ENCODE measurements around the gene GSC. TPM values are rescaled to one million over a fixed set of nuclear protein-coding genes. Genes with fewer than 3 reads are reported as not detected.

The GSC gene
- total RNA-seq, 1 experiment from 2014 or later, result not detected

- TF ChIP-seq CTCF (IDR thresholded peaks at IDR 0.05; ENCODE audit: unreplicated experiment), result no peak
- BruUV-seq (replicated peaks), result no TSS peak
- no peak overlapping the region for H3K27ac Mint-ChIP-seq (ENCODE audit: unreplicated experiment)
- intact Hi-C loops (cut with micrococcal nuclease; ENCODE audit: unreplicated experiment), result no loop called here
- no peaks in the 10 kb centered on the region for H3K4me1 Mint-ChIP-seq (ENCODE audit: low read depth, unreplicated experiment)
- no peak overlapping the region for H3K4me3 Mint-ChIP-seq (ENCODE audit: low read depth, unreplicated experiment)
- DNase-seq, result no peak
- no peaks in the 10 kb centered on the region for H3K9me3 Mint-ChIP-seq (ENCODE audit: low read depth, unreplicated experiment)
- H3K27me3 Mint-ChIP-seq (ENCODE audit: unreplicated experiment), result peaks cover 51% of the 10 kb centered on the region
- CTCF ChIA-PET, result no interaction called here
- H3K36me3 Mint-ChIP-seq (ENCODE audit: insufficient read depth, unreplicated experiment), result no peaks in the 10 kb centered on the region
Measured at GRCh38 chr14:94722397-94722796, 47.5 kb downstream of the GSC start.

Other genes with a start within 250 kb of the GSC start
- gene SERPINA4, start 208.7 kb downstream of the GSC start, total RNA-seq (2022), result 9.8 and 17.3 TPM in 2 replicates
- gene SERPINA5, start 188.7 kb downstream of the GSC start, total RNA-seq (2022), result 20.7 and 21.6 TPM in 2 replicates
- gene SERPINA3, start 157.7 kb downstream of the GSC start, total RNA-seq (2022), result 1,748 and 2,914 TPM in 2 replicates